Hematopoietic multipotent progenitor cell (in vitro differentiated cells): ENCODE results near the gene UBE2N. TPM values are rescaled to one million over a fixed set of nuclear protein-coding genes. Genes with fewer than 3 reads are reported as not detected.
"Not testable (repeated sequence)": the region's sequence is repeated elsewhere in the genome, so short reads cannot be mapped to it uniquely, and the experiment has no call there.

Source experiments
- DNase-seq, 3 donors: peaks; one replicate each; pipeline ENCODE4 v3.0.0-alpha.2; 2011 to 2015; ENCODE audit warnings: low read depth in 2 of 3, low spot score in 2 of 3
- total RNA-seq: library from RNA; depleted of rRNA; stranded (reverse); fragments of >200 nt; gene quantifications from one replicate; pipeline ENCODE4 v1.2.3, GENCODE V29; 2012

Gene UBE2N
- total RNA-seq, 1 donor = 42.0 TPM

- DNase-seq = not testable (repeated sequence)
These were observed 59.7 kb downstream of the UBE2N start for GRCh38 chr12:93381976-93382437.

- DNase-seq = no peak
These were observed 60.4 kb downstream of the UBE2N start for GRCh38 chr12:93381161-93381975.

DNA sequence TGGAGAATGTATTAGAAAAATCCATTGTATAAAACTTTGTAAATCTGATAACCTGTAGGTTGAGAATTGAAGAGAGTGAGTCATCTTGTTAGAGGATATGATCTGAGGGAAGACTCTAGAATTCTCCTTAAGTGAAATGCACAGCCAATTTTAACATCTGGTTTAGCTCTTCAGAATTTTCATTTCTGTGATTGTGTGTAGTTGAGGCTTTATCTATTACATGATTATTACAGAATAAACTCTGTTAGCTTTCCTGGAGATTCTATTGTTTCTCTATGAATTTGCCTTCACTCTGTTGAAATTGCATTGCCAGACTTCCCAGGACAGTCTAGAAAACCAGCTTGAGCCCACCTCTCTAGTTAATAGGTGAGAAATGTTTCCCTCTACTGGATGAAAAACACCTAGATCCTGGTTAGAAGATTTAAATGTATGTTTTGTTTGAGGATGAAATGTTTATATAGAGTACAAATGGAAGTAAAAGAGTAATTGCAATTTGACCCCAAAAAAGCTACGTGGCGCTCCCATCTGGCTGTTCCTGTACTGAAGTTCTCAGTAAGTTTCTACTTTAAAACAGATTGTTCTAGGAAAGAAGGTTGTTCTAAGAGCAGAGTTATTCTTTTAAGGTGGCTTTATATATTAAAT lies 61.1 kb downstream of the UBE2N start:
- peak in 2 of 3 donors; percentile 33 to 49 for DNase-seq

DNA sequence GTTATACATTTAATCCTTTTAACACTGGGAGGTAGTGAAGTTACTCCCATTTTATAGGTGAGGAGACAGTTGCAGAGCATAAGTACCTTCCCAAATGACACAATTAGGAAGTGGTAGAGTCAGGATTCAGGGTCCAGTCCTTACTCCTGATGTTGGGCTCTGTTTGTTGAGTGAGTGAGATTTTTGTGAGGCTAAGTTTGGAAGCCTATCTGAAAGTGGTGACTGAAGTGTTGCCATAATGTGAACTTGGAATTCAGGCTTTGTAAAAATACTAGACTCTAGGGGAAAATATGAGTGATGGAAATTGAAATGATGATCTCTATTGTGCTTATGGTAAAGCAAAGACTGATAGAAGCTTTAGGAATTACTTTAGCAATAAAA lies 61.8 kb downstream of the UBE2N start:
- no peak for DNase-seq

- no peak for DNase-seq
These were observed 62.3 kb downstream of the UBE2N start for GRCh38 chr12:93379326-93379980.

DNA sequence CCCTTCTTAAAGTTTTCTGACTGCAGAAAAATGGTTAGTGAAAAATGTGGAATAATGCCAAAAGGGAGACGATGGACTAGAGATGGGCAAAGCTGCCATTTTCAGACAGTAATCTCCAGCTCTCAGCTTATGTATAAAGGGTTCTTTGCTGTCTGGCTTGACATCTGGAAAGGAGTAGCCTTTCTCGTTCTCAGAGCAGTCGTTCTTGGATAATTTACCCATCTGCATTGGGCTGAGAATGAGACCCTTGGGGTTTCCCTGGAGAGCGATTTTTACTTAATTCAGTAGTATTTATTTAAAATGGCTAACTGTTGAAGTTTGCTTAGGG lies 62.8 kb downstream of the UBE2N start:
- no peak for DNase-seq

DNA sequence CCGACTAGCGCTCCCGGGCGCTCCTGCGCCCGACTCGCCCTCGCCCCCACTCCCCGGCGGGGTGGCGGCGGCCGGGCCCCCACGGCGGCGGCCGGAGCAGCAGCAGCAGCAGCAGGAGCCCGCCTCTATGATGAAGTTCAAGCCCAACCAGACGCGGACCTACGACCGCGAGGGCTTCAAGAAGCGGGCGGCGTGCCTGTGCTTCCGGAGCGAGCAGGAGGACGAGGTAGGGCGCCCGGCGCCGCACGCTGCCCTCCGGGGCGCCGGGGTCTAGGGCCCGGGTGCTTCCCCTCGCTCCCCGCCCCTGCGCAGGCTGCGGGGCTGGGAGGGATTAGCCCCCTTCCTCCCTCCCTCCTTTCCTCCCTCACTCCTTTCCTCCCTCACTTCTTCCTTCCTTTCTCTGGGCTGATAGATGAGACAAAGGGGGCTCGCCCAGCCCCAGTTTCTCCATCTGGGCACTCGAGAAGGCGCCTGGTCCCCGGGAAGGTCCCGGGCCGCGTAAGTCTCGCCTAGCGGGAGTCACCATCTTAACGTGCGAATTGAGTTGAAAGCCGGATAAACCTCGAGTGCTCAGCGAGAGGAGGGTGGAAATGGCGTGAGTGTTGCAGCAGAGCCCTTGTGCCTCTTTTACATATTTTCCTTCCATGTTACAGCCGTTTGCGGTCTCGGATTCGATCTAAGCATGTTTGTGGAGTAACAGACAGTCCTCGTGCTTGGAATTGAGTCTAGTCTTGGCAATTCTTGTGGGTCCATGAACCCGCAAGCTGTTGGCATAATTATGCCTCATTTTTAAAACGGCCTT lies 63.4 kb downstream of the UBE2N start:
- DNase-seq = peak; percentile 57 to 71 (median 64)

DNA sequence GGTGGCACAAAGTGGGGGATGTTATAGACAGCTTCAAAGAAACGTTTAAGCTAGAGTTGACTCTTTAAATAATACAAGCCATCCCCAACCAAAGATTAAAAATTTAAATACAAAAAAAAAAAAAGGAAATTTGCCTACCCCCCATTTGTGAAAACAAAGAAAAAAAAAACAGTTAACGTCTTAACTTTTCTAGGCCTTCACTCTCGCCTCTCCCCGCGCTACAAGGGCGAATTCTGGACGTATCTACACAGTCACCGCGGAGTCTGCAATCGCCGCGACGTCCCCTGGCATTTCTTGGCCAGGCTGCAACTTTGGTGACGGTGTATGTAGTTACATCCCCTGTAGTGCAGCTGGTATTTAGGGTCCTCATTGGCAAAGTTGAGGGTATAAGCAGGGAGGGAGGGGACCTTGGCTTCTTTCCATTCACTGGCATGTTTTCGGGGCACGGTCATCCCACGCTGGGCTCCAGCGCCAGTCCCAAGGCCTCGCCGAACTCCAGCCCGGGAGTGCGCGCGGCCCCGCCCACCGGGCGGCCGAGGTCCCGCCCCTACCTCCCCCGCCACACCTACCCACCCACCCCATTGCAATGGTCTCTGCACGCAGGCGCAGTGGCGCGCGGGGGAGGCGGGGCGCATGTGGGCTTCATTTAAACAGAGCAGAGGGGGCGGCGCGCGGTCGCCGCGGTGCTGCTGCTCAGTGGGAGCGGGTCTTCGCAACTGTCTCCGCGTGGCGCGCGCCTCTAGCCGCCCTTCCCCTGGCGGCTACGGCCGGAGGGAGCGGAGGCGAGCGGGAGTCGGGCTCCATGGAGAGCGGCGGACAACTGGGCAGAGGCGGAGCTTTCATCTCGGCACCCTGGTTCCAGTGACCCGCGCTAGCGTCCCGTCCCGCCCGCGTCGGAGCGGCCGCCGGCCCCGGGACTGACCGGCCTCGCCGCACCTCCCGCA lies 64.2 kb downstream of the UBE2N start, which contains the start of gene NUDT4:
Gene NUDT4 (plus strand): TSS at position 674 of the 944 bp plus-strand sequence. CDS start 398 bp downstream, outside the sequence.
- DNase-seq = peak; percentile 90 to 97 (median 96)

GRCh38 chr12:93376436-93377251 lies 65.1 kb downstream of the UBE2N start:
- DNase-seq = no peak

DNA sequence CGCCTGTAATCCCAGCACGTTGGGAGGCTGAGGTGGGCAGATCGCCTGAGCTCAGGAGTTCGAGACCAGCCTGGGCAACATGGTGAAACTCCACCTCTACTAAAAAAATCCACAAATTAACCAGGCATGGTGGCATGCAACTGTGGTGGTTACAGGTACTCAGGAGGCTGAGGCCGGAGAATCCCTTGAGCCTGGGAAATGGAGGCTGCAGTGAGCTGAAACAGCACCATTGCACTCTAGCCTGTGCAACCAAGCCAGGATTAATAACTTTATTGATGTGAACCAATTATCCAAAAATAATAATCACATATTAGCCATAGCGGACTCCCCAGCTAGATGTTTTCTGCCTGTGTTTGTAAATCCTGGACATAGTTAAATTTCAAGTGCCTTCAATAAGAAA lies 65.8 kb downstream of the UBE2N start:
- DNase-seq = no peak

DNA sequence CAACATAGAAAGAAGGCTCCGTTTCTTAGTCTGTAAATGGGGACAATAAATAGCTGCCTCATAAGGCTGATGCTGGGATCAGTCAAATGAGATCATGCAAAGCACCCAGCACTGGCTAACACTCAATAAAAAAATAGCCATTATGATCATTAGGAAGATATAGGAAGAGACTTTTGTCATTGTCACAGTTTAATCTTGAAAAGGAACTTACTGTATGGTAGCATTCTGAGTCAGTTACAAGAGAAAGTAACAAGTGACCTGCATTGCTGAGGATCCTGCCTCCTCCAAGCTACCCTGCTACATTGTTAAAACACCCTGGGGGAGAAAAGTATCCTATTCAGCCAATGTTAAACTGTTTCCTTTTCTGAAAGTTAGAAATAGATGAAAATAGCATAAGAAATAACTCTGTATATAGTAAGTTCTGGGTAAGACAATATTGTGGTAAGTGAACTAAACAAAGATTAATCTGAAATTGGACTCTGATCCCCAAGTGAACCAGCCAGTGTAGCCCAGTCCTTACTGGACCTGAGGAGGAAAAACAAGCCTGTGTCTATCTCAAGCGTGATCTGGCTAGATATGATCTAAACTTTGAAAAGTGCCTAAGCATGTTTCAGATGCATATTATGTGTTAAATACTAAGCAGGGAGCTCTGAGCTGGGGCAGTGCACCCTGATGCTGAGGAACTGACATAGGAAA lies 67.6 kb downstream of the UBE2N start:
- DNase-seq = no peak

GRCh38 chr12:93370947-93371346 lies 70.8 kb downstream of the UBE2N start:
- DNase-seq = no peak

DNA sequence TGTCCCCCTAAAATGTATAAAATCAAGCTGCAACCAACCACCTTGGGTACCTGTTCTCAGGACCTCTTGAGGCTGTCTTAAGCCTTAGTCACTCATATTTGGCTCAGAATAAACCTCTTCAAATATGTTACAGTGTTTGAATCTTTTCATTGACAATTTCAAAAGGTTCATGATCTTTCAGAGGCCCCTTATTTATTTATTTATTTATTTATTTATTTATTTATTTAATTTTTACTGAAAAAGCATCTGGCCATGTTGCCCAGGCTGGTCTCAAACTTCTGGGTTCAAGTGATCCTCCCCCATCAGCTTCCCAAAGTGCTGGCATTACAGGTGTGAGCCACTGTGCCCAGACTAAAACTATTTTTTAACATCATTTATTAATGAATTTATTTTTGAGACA lies 72.2 kb downstream of the UBE2N start:
- DNase-seq = no peak

- no peak for DNase-seq
These were observed 73.0 kb downstream of the UBE2N start for GRCh38 chr12:93368766-93369165.

- DNase-seq = no peak
These were observed 75.3 kb downstream of the UBE2N start for GRCh38 chr12:93366422-93366821.

DNA sequence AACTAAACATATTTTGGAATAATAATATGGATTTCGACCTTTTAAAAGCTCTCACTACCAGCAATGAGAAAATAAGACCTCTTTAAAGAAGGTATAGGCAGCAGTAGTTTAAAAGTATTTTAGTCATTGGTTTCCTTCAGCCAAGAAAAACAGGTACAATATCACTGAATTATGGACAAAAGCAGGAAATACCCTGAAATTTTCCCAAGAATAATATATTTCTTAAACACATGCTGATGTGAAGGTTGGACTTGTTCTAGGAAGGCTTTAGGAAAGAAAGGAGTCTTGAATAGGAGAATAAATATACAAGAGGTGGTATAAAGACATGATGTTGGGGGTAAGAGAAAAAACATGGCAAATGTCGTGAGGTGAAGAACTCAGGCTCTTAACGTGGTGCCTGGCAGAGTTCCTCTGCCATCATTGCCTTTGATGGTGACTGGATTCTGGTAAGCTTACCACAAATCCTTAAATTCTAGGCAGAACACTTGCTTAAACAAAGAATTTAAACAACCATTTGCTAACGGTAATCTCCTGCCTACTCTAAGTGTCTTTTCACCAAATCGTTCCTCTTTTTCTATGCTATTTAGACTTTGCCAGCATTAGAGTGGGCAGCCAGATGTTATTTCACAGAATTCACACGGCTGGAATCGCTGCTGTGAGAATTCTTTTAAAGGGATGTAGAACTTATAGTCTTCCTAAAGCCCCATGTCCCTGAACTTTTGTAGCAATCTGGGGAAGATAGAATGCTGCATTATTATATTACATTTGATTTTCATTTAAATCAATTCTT lies 75.9 kb downstream of the UBE2N start:
- peak in 1 of 3 donors; percentile 10 for DNase-seq

GRCh38 chr12:93363841-93364297 lies 77.9 kb downstream of the UBE2N start:
- DNase-seq = peak in 2 of 3 donors; percentile 50 to 70
